CD14-positive monocyte (primary cell): Measurements from ENCODE around the gene NUP210. TPM values are rescaled to one million over a fixed set of nuclear protein-coding genes. Genes with fewer than 3 reads are reported as not detected.
A peak's percentile ranks its signal among the peaks of the same experiment; 100 is the strongest.

Source experiments
- DNase-seq, 3 donors: peaks; one replicate each; pipeline ENCODE4 v3.0.0-alpha.2; 2011 to 2022
- H2AFZ ChIP-seq: 2 replicates; pipeline ENCODE4 v1.6.0; 2012; ENCODE audit warnings: mild to moderate bottlenecking, low read depth, low read length, inconsistent platforms; ENCODE audit not compliant: insufficient read depth, poor library complexity, severe bottlenecking
- H3K27ac ChIP-seq, 2 donors: 1 replicate in 1 of 2; 2 replicates in 1 of 2; pipeline ENCODE4 v1.5.1; 2012 to 2013; ENCODE audit warnings: low read length in 2 of 2, control low read depth in 1 of 2, inconsistent platforms in 1 of 2, low read depth in 1 of 2, mild to moderate bottlenecking in 1 of 2
- H3K27me3 ChIP-seq, 2 donors: one replicate each; pipeline versions ENCODE4 v1.6.0 to v1.6.1; 2011 to 2013; ENCODE audit warnings: low read length in 2 of 2; ENCODE audit not compliant: control insufficient read depth in 2 of 2, insufficient read depth in 2 of 2
- H3K36me3 ChIP-seq, 2 donors: replicated peaks in 1 of 2; 1 replicate in 1 of 2; 2 replicates in 1 of 2; pipeline versions ENCODE4 v1.5.1 to v1.6.1; 2012 to 2013; ENCODE audit warnings: low read length in 2 of 2, control low read depth in 1 of 2, inconsistent platforms in 1 of 2, mild to moderate bottlenecking in 1 of 2; ENCODE audit not compliant: insufficient read depth in 2 of 2, control insufficient read depth in 1 of 2
- H3K4me1 ChIP-seq, 2 donors: 1 replicate in 1 of 2; 2 replicates in 1 of 2; pipeline versions ENCODE4 v1.5.1 to v1.6.1; 2012 to 2013; ENCODE audit warnings: low read length in 2 of 2, control low read depth in 1 of 2, inconsistent platforms in 1 of 2, mild to moderate bottlenecking in 1 of 2, moderate library complexity in 1 of 2; ENCODE audit not compliant: insufficient read depth in 2 of 2, control insufficient read depth in 1 of 2
- H3K4me2 ChIP-seq: replicated peaks from 2 replicates; pipeline ENCODE3; 2012; ENCODE audit warnings: low read length, moderate library complexity, mild to moderate bottlenecking; ENCODE audit not compliant: poor library complexity, severe bottlenecking; ENCODE audit errors: extremely low read depth
- H3K4me3 ChIP-seq, 3 experiments: fragments of 200-600 bp in 1 of 3; sonication (generic) in 1 of 3; replicated peaks in 1 of 3; 1 replicate in 2 of 3; 2 replicates in 1 of 3; pipeline ENCODE4 v1.5.1; 2011 to 2013; ENCODE audit warnings: low read length in 3 of 3, mild to moderate bottlenecking in 3 of 3, control low read depth in 2 of 3, low read depth in 2 of 3, inconsistent platforms in 1 of 3, moderate library complexity in 1 of 3
- H3K79me2 ChIP-seq: 2 replicates; pipeline ENCODE4 v1.6.0; 2012; ENCODE audit warnings: mild to moderate bottlenecking, control low read depth, inconsistent platforms, low read length, moderate library complexity; ENCODE audit not compliant: insufficient read depth
- H3K9ac ChIP-seq: 2 replicates; pipeline ENCODE4 v1.6.0; 2017; ENCODE audit warnings: low read length, mild to moderate bottlenecking; ENCODE audit not compliant: insufficient read depth, poor library complexity, severe bottlenecking
- H3K9me3 ChIP-seq, 2 donors: replicated peaks in 1 of 2; 1 replicate in 1 of 2; 2 replicates in 1 of 2; pipeline versions ENCODE4 v1.5.1 to v1.6.1; 2012 to 2013; ENCODE audit warnings: low read length in 2 of 2, control low read depth in 1 of 2; ENCODE audit not compliant: control insufficient read depth in 1 of 2, insufficient read depth in 1 of 2
- H4K20me1 ChIP-seq: 2 replicates; pipeline ENCODE4 v1.6.0; 2012; ENCODE audit warnings: mild to moderate bottlenecking, low read length, control low read depth, moderate library complexity; ENCODE audit not compliant: insufficient read depth
- H3K27ac Mint-ChIP-seq, 7 donors: one replicate each; pipeline ENCODE4 v1.8.0; 2020; ENCODE audit warnings: mild to moderate bottlenecking in 7 of 7, mixed read lengths in 7 of 7, moderate library complexity in 6 of 7, inconsistent platforms in 2 of 7
- H3K27me3 Mint-ChIP-seq, 3 donors: one replicate each; pipeline ENCODE4 v1.8.0; 2021 to 2022; ENCODE audit warnings: low read depth in 3 of 3, mild to moderate bottlenecking in 3 of 3, mixed read lengths in 3 of 3, moderate library complexity in 3 of 3, inconsistent platforms in 1 of 3
- H3K36me3 Mint-ChIP-seq, 2 donors: one replicate each; pipeline ENCODE4 v1.8.0; 2020; ENCODE audit warnings: mixed read lengths in 2 of 2, inconsistent platforms in 1 of 2, mild to moderate bottlenecking in 1 of 2
- H3K4me1 Mint-ChIP-seq: one replicate; pipeline ENCODE4 v1.8.0; 2020; ENCODE audit warnings: mild to moderate bottlenecking, mixed read lengths
- H3K4me3 Mint-ChIP-seq, 2 donors: one replicate each; pipeline ENCODE4 v1.8.0; 2020; ENCODE audit warnings: mild to moderate bottlenecking in 2 of 2, mixed read lengths in 2 of 2, moderate library complexity in 1 of 2
- H3K9me3 Mint-ChIP-seq, 7 donors: one replicate each; pipeline ENCODE4 v1.8.0; 2020 to 2022; ENCODE audit warnings: mixed read lengths in 7 of 7, mild to moderate bottlenecking in 6 of 7, moderate library complexity in 6 of 7, inconsistent platforms in 2 of 7
- WGBS: methylation state at CpG from one replicate; pipeline ENCODE4 v1.1.5; 2013; ENCODE audit warnings: missing lambda C conversion rate; ENCODE audit not compliant: insufficient coverage; 5-methylcytosine and 5-hydroxymethylcytosine counted together
- intact Hi-C, 2 donors: fragments of 100-400 bp; cut with micrococcal nuclease; formaldehyde crosslinking; loops; one replicate each; pipeline versions ENCODE4 v1.15.0 to v1.15.1; 2023
- polyA plus RNA-seq, 3 donors: library from polyadenylated mRNA; depleted of rRNA in 1 of 3; unstranded in 2 of 3; stranded (reverse) in 1 of 3; fragments of 300-500 nt in 2 of 3; fragments of >200 nt in 1 of 3; fragmentation: Illumina TruSeq in 2 of 3; gene quantifications; 1 replicate in 2 of 3; 2 replicates in 1 of 3; pipeline ENCODE4 v1.2.3, GENCODE V29; 2012 to 2021
- TF ChIP-seq, protein P1 (sequence below): fragments of 200-600 bp; IDR thresholded peaks from one replicate; pipeline ENCODE4 v1.8.0; 2022; ENCODE audit warnings: antibody characterized with exemption, mild to moderate bottlenecking

NUP210 gene
- polyA plus RNA-seq, 3 donors, result 7.9 to 43.5 (median 13.0) TPM

GRCh38 chr3:13353936-13354542 lies 66.1 kb downstream of the NUP210 start:
- Histone ChIP-seq H3K4me3 (no peak overlapping the region), H3K27me3 (no peaks in the 10 kb centered on the region), H3K9me3 (no peaks in the 10 kb centered on the region), H3K4me2 (no peak overlapping the region), H3K27ac (peak overlapping the region; percentile 45 to 76), H3K36me3 (peaks cover 79 to 98% of the 10 kb centered on the region in 2 donors), H3K4me1 (peaks cover 24 to 25% of the 10 kb centered on the region in 2 donors), H4K20me1 (peaks cover 21% of the 10 kb centered on the region), H3K79me2 (peaks cover 7% of the 10 kb centered on the region), H3K9ac (peak overlapping the region; percentile 27), H2AFZ (no peak overlapping the region)
- TF ChIP-seq, protein P1, sequence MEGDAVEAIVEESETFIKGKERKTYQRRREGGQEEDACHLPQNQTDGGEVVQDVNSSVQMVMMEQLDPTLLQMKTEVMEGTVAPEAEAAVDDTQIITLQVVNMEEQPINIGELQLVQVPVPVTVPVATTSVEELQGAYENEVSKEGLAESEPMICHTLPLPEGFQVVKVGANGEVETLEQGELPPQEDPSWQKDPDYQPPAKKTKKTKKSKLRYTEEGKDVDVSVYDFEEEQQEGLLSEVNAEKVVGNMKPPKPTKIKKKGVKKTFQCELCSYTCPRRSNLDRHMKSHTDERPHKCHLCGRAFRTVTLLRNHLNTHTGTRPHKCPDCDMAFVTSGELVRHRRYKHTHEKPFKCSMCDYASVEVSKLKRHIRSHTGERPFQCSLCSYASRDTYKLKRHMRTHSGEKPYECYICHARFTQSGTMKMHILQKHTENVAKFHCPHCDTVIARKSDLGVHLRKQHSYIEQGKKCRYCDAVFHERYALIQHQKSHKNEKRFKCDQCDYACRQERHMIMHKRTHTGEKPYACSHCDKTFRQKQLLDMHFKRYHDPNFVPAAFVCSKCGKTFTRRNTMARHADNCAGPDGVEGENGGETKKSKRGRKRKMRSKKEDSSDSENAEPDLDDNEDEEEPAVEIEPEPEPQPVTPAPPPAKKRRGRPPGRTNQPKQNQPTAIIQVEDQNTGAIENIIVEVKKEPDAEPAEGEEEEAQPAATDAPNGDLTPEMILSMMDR, result peak; percentile 42
- 84% methylated on average over 11 of the region's 13 CpGs for WGBS
- peaks cover 86 to 99% of the 10 kb centered on the region in 2 donors for H3K36me3 Mint-ChIP-seq
- intact Hi-C loops, result no loop called here
- peaks cover 26% of the 10 kb centered on the region for H3K4me1 Mint-ChIP-seq
- H3K27me3 Mint-ChIP-seq, result no peaks in the 10 kb centered on the region
- no peak for DNase-seq
- H3K9me3 Mint-ChIP-seq, result peaks cover 0 to 3% (median 0%) of the 10 kb centered on the region in 7 donors
- no peak overlapping the region for H3K4me3 Mint-ChIP-seq
- peak overlapping the region; percentile 82 to 91 (median 85) for H3K27ac Mint-ChIP-seq

DNA sequence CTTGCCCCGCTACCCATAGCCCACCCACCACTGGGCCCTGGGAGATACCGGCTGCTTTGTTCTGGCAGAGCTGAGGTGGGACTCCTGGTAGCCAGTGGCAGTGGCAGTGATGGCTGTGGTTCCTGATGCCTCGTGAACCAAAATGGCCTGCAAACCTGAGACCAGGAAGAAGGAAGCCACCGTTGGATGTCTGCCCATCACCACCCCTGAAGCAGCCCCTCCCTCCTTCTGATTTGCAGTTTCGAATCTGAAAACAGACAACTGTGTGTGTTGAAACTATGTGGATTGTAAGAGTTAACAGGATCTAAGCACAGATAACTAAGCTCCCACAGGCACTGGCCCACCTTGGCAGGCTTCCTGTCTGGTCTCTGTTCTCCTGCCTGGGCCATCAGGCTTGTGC lies 66.6 kb downstream of the NUP210 start:
- Histone ChIP-seq H3K27ac (peak overlapping the region; percentile 45 to 76), H2AFZ (no peak overlapping the region), H4K20me1 (peaks cover 22% of the 10 kb centered on the region), H3K9me3 (no peaks in the 10 kb centered on the region), H3K4me2 (no peak overlapping the region), H3K9ac (peak overlapping the region; percentile 27), H3K79me2 (peaks cover 7% of the 10 kb centered on the region), H3K4me3 (no peak overlapping the region), H3K27me3 (no peaks in the 10 kb centered on the region), H3K4me1 (peaks cover 29 to 31% of the 10 kb centered on the region in 2 donors), H3K36me3 (peaks cover 79 to 98% of the 10 kb centered on the region in 2 donors)
- H3K4me3 Mint-ChIP-seq, result no peak overlapping the region
- TF ChIP-seq, protein P1, result no peak
- H3K27me3 Mint-ChIP-seq, result no peaks in the 10 kb centered on the region
- H3K27ac Mint-ChIP-seq, result peak overlapping the region; percentile 82 to 91 (median 85)
- peaks cover 85 to 99% of the 10 kb centered on the region in 2 donors for H3K36me3 Mint-ChIP-seq
- intact Hi-C loops, result no loop called here
- peaks cover 0 to 3% (median 0%) of the 10 kb centered on the region in 7 donors for H3K9me3 Mint-ChIP-seq
- peaks cover 32% of the 10 kb centered on the region for H3K4me1 Mint-ChIP-seq
- DNase-seq, result peak in 1 of 3 donors; percentile 3
- WGBS, result no CpG with 5 or more reads among the region's 5 CpGs
